VCaP (cell line): ENCODE measurements around the gene PGLYRP1.

ENCODE experiments used
- H3K27ac ChIP-seq: fragments of 450-650 bp; 2 replicates; pipeline ENCODE4 v1.5.1; 2017
- CTCF ChIP-seq: fragments of 450-650 bp; conservative IDR thresholded peaks from 2 replicates; pipeline ENCODE4 v1.5.1; 2017; ENCODE audit warnings: mild to moderate bottlenecking, moderate library complexity

PGLYRP1 gene

GRCh38 chr19:45994456-45994997 is 28.3 kb downstream of the PGLYRP1 start:
- H3K27ac ChIP-seq = peak overlapping the region; percentile 64
- TF ChIP-seq CTCF = no peak

DNA sequence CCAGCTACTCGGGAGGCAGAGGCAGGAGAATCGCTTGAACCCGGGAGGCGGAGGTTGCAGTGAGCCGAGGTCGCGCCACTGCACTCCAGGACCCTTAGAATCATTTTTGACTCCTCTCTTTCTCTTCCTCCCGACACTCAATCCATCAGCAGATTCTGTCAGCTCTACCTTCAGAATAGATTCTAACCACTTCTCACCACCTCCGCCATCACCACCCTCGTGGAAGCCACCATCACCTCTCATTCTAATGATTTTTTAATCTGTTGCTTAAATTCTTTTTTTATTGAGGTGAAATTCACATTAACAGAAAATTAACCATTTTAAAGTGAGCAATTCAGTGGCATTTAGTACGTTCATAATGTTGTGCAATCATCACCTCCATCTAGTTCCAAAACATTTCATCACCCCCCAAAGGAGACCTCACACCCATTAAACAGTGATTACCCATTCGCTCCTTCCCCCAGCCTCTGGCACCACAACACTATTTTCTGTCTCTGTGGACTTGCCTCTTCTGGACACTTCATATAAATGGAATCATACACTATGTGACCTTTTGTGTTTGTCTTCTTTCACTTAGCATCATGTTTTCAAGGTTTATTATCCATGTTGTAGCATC is 32.6 kb downstream of the PGLYRP1 start:
- no peak overlapping the region for H3K27ac ChIP-seq
- TF ChIP-seq CTCF = no peak

DNA sequence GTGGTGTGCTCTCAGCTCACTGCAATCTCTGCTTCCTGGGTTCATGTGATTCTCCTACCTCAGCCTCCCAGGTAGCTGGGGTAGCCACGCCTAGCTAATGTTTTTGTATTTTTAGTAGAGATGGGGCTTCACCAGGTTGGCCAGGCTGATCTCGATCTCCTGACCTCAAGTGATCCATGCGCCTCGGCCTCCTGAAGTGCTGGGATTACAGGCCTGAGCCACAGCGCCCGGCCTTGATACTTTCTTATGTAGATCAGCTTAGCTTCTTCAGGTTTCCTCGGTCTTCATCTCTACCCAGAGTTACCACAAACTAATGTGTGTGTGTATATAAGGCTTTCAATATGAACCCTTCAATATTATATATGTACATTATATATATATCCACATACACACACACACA is 37.5 kb downstream of the PGLYRP1 start:
- no peak for TF ChIP-seq CTCF
- H3K27ac ChIP-seq = no peak overlapping the region

- TF ChIP-seq CTCF = no peak
- no peak overlapping the region for H3K27ac ChIP-seq
Measured at GRCh38 chr19:45981350-45981749, 41.5 kb downstream of the PGLYRP1 start.

- H3K27ac ChIP-seq = no peak overlapping the region
- TF ChIP-seq CTCF = no peak
Measured at GRCh38 chr19:45978156-45978555, 44.7 kb downstream of the PGLYRP1 start.

GRCh38 chr19:45976178-45976577 is 46.7 kb downstream of the PGLYRP1 start:
- TF ChIP-seq CTCF = no peak
- no peak overlapping the region for H3K27ac ChIP-seq

GRCh38 chr19:45975306-45976070 is 47.4 kb downstream of the PGLYRP1 start:
- TF ChIP-seq CTCF = no peak
- no peak overlapping the region for H3K27ac ChIP-seq
